Trophoblast cell (in vitro differentiated cells and primary cell): ENCODE results near the gene VPS8.

Source experiments
- DNase-seq, 2 donors: peaks; one replicate each; pipeline ENCODE4 v3.0.0-alpha.2; 2016
- H2AFZ ChIP-seq: 2 replicates; pipeline ENCODE4 v1.6.1; 2013; ENCODE audit warnings: low read length, moderate library complexity, mild to moderate bottlenecking; ENCODE audit not compliant: insufficient read depth, poor library complexity
- H2AK5ac ChIP-seq: 2 replicates; pipeline ENCODE4 v1.6.1; 2013; ENCODE audit warnings: mild to moderate bottlenecking, low read length
- H2BK120ac ChIP-seq: 2 replicates; pipeline ENCODE4 v1.6.1; 2013; ENCODE audit warnings: low read length, mild to moderate bottlenecking, moderate library complexity; ENCODE audit not compliant: insufficient read depth, poor library complexity
- H2BK12ac ChIP-seq: 2 replicates; pipeline ENCODE4 v1.6.1; 2013; ENCODE audit warnings: mild to moderate bottlenecking, low read length, moderate library complexity
- H2BK5ac ChIP-seq: 2 replicates; pipeline ENCODE4 v1.6.1; 2013; ENCODE audit warnings: low read length, low read depth, moderate library complexity, mild to moderate bottlenecking; ENCODE audit not compliant: poor library complexity
- H3K14ac ChIP-seq: 2 replicates; pipeline ENCODE4 v1.6.1; 2013; ENCODE audit warnings: mild to moderate bottlenecking, low read length
- H3K18ac ChIP-seq: 2 replicates; pipeline ENCODE4 v1.6.1; 2013; ENCODE audit warnings: mild to moderate bottlenecking, low read length
- H3K23ac ChIP-seq: 2 replicates; pipeline ENCODE4 v1.6.1; 2013; ENCODE audit warnings: low read length
- H3K27ac ChIP-seq: 2 replicates; pipeline ENCODE4 v1.5.1; 2013; ENCODE audit warnings: low read depth, mild to moderate bottlenecking, inconsistent platforms, low read length, moderate library complexity
- H3K27me3 ChIP-seq: 2 replicates; pipeline ENCODE4 v1.6.1; 2013; ENCODE audit warnings: inconsistent platforms, mild to moderate bottlenecking, low read length, moderate library complexity; ENCODE audit not compliant: insufficient read depth
- H3K36me3 ChIP-seq, 2 experiments: 1 replicate in 1 of 2; 2 replicates in 1 of 2; pipeline ENCODE4 v1.6.1; 2013; ENCODE audit warnings: low read length in 2 of 2, mild to moderate bottlenecking in 2 of 2, moderate library complexity in 1 of 2; ENCODE audit not compliant: insufficient read depth in 2 of 2, control insufficient read depth in 1 of 2
- H3K4ac ChIP-seq: 2 replicates; pipeline ENCODE4 v1.6.1; 2013; ENCODE audit warnings: low read depth, mild to moderate bottlenecking, low read length, moderate library complexity
- H3K4me1 ChIP-seq, 2 experiments: 1 replicate in 1 of 2; 2 replicates in 1 of 2; pipeline ENCODE4 v1.6.1; 2013; ENCODE audit warnings: low read length in 2 of 2, mild to moderate bottlenecking in 2 of 2, moderate library complexity in 1 of 2; ENCODE audit not compliant: insufficient read depth in 2 of 2, control insufficient read depth in 1 of 2
- H3K4me2 ChIP-seq: 2 replicates; pipeline ENCODE4 v1.6.1; 2013; ENCODE audit warnings: inconsistent platforms, mild to moderate bottlenecking, low read length, moderate library complexity
- H3K4me3 ChIP-seq: 2 replicates; pipeline ENCODE4 v1.5.1; 2013; ENCODE audit warnings: mild to moderate bottlenecking, low read depth, low read length, inconsistent platforms
- H3K79me1 ChIP-seq: one replicate; pipeline ENCODE4 v1.6.1; 2013; ENCODE audit warnings: low read length
- H3K79me2 ChIP-seq: 2 replicates; pipeline ENCODE4 v1.6.1; 2013; ENCODE audit warnings: low read length, mild to moderate bottlenecking; ENCODE audit not compliant: control insufficient read depth, insufficient read depth, poor library complexity
- H3K9ac ChIP-seq: 2 replicates; pipeline ENCODE4 v1.6.1; 2013; ENCODE audit warnings: mild to moderate bottlenecking, low read length
- H3K9me3 ChIP-seq: 2 replicates; pipeline ENCODE4 v1.6.1; 2013; ENCODE audit warnings: low read depth, mild to moderate bottlenecking, control low read depth, inconsistent platforms, low read length; ENCODE audit not compliant: insufficient read depth
- H4K12ac ChIP-seq: 2 replicates; pipeline ENCODE4 v1.6.1; 2013; ENCODE audit warnings: low read depth, mild to moderate bottlenecking, low read length, moderate library complexity
- H4K8ac ChIP-seq: 2 replicates; pipeline ENCODE4 v1.6.1; 2013; ENCODE audit warnings: low read depth, mild to moderate bottlenecking, low read length, moderate library complexity
- H4K91ac ChIP-seq: one replicate; pipeline ENCODE4 v1.6.1; 2013; ENCODE audit warnings: low read depth, mild to moderate bottlenecking, low read length, moderate library complexity
- WGBS: extraction: QIAGEN DNeasy Blood & Tissue Kit; methylation state at CpG from one replicate; pipeline ENCODE4 v1.1.7; 2013; ENCODE audit warnings: missing lambda C conversion rate; ENCODE audit not compliant: insufficient read length, insufficient coverage; ENCODE audit errors: extremely low coverage; 5-methylcytosine and 5-hydroxymethylcytosine counted together

The VPS8 gene

DNA sequence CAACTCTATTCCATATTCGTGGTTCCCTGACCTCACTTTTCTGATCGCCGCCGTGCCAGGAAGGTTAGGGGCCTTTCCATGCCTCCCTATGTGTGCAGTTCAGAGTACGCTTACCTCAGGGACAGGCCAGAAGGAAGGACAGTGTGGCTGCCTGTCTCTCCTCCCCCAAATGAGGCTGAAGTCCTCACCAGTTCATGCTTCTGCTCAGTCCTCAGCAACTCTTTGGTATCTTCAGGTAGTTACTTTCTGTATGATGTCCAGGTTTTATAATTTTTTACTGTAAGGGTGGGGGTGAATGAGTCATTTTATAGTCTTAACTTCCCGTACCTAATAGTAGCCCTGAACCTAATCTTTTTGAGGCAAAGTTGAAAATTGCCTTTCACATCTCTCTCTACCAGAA, 98.7 kb downstream of the VPS8 start:
- WGBS: no CpG with 5 or more reads among the region's 6 CpGs
- Histone ChIP-seq H2BK5ac (no peak overlapping the region), H2BK12ac (no peak overlapping the region), H4K8ac (no peak overlapping the region), H2AFZ (no peak overlapping the region), H3K18ac (no peak overlapping the region), H3K23ac (no peak overlapping the region), H3K4me3 (no peak overlapping the region), H3K27ac (no peak overlapping the region), H3K4me2 (no peak overlapping the region), H2AK5ac (no peak overlapping the region), H3K79me2 (no peaks in the 10 kb centered on the region), H3K9ac (no peak overlapping the region), H4K91ac (no peak overlapping the region), H3K9me3 (no peaks in the 10 kb centered on the region), H3K36me3 (no peaks in the 10 kb centered on the region), H3K14ac (no peak overlapping the region), H3K4me1 (peaks cover 7 to 11% of the 10 kb centered on the region in 2 experiments), H4K12ac (no peak overlapping the region), H3K27me3 (no peaks in the 10 kb centered on the region), H2BK120ac (no peak overlapping the region), H3K4ac (no peak overlapping the region), H3K79me1 (no peaks in the 10 kb centered on the region)
- DNase-seq: no peak

- WGBS: no CpG with 5 or more reads among the region's 4 CpGs
These were observed 99.6 kb downstream of the VPS8 start for GRCh38 chr3:184911570-184911969.

GRCh38 chr3:184912163-184912562, 100.2 kb downstream of the VPS8 start:
- no peak for DNase-seq
- Histone ChIP-seq H3K4me2 (no peak overlapping the region), H3K27me3 (no peaks in the 10 kb centered on the region), H3K79me1 (no peaks in the 10 kb centered on the region), H4K12ac (no peak overlapping the region), H3K14ac (no peak overlapping the region), H2BK120ac (no peak overlapping the region), H2AFZ (no peak overlapping the region), H3K79me2 (no peaks in the 10 kb centered on the region), H3K23ac (no peak overlapping the region), H3K9ac (no peak overlapping the region), H3K9me3 (no peaks in the 10 kb centered on the region), H3K4ac (no peak overlapping the region), H3K36me3 (no peaks in the 10 kb centered on the region), H2AK5ac (no peak overlapping the region), H4K8ac (no peak overlapping the region), H2BK12ac (no peak overlapping the region), H4K91ac (no peak overlapping the region), H3K4me3 (no peak overlapping the region), H3K27ac (no peak overlapping the region), H3K4me1 (peaks cover 4 to 8% of the 10 kb centered on the region in 2 experiments), H2BK5ac (no peak overlapping the region), H3K18ac (no peak overlapping the region)
- WGBS: no CpG with 5 or more reads among the region's 7 CpGs

More at GRCh38 chr3:184911570-184911969, 99.6 kb downstream of the VPS8 start:
- no peak overlapping the region for H3K23ac ChIP-seq
- no peak overlapping the region for H2BK120ac ChIP-seq
- H4K12ac ChIP-seq: no peak overlapping the region
- no peak overlapping the region for H4K91ac ChIP-seq
- DNase-seq: no peak
- no peaks in the 10 kb centered on the region for H3K27me3 ChIP-seq
- no peaks in the 10 kb centered on the region for H3K9me3 ChIP-seq
- no peak overlapping the region for H3K14ac ChIP-seq
- no peak overlapping the region for H3K27ac ChIP-seq
- H2AFZ ChIP-seq: no peak overlapping the region
- H3K4me2 ChIP-seq: no peak overlapping the region
- H2AK5ac ChIP-seq: no peak overlapping the region
- H3K36me3 ChIP-seq: no peaks in the 10 kb centered on the region
- no peak overlapping the region for H4K8ac ChIP-seq
- no peak overlapping the region for H3K4me3 ChIP-seq
- peaks cover 7 to 11% of the 10 kb centered on the region in 2 experiments for H3K4me1 ChIP-seq
- H3K18ac ChIP-seq: no peak overlapping the region
- no peak overlapping the region for H2BK5ac ChIP-seq
- no peak overlapping the region for H3K9ac ChIP-seq
- no peak overlapping the region for H2BK12ac ChIP-seq
- no peaks in the 10 kb centered on the region for H3K79me1 ChIP-seq
- no peaks in the 10 kb centered on the region for H3K79me2 ChIP-seq
- H3K4ac ChIP-seq: no peak overlapping the region

- Histone ChIP-seq H4K8ac (no peak overlapping the region), H3K4me1 (no peaks in the 10 kb centered on the region), H3K4ac (no peak overlapping the region), H3K36me3 (peaks cover 0 to 2% of the 10 kb centered on the region in 2 experiments), H3K9me3 (no peaks in the 10 kb centered on the region), H3K23ac (no peak overlapping the region), H3K14ac (no peak overlapping the region), H3K27ac (no peak overlapping the region), H2BK12ac (no peak overlapping the region), H3K18ac (no peak overlapping the region), H2BK5ac (no peak overlapping the region), H2AFZ (no peak overlapping the region), H4K91ac (no peak overlapping the region), H3K79me2 (no peaks in the 10 kb centered on the region), H3K4me2 (no peak overlapping the region), H3K4me3 (no peak overlapping the region), H3K27me3 (no peaks in the 10 kb centered on the region), H3K79me1 (no peaks in the 10 kb centered on the region), H4K12ac (no peak overlapping the region), H2AK5ac (no peak overlapping the region), H2BK120ac (no peak overlapping the region), H3K9ac (no peak overlapping the region)
- no CpG with 5 or more reads among the region's 5 CpGs for WGBS
- no peak for DNase-seq
These were observed 102.7 kb downstream of the VPS8 start for GRCh38 chr3:184914628-184915027.
